T47D (cell line): ENCODE results near the gene SHISA8.

Experiments
- DNase-seq, 2 experiments: peaks; one replicate each; pipeline versions ENCODE4 v3.0.0 to v3.0.0-alpha.2; 2011 to 2012; ENCODE audit warnings: low read depth in 1 of 2, low spot score in 1 of 2
- JUND ChIP-seq: IDR thresholded peaks from 2 replicates; pipeline ENCODE4 v1.6.1; 2012; ENCODE audit warnings: low read depth
- in situ Hi-C: cut with HindIII; loops from 2 replicates; pipeline ENCODE4 v1.10.0; 2016; ENCODE audit warnings: low sequenced_read_pairs, low pct_unique_long_range_greater_than_20kb

The SHISA8 gene

DNA sequence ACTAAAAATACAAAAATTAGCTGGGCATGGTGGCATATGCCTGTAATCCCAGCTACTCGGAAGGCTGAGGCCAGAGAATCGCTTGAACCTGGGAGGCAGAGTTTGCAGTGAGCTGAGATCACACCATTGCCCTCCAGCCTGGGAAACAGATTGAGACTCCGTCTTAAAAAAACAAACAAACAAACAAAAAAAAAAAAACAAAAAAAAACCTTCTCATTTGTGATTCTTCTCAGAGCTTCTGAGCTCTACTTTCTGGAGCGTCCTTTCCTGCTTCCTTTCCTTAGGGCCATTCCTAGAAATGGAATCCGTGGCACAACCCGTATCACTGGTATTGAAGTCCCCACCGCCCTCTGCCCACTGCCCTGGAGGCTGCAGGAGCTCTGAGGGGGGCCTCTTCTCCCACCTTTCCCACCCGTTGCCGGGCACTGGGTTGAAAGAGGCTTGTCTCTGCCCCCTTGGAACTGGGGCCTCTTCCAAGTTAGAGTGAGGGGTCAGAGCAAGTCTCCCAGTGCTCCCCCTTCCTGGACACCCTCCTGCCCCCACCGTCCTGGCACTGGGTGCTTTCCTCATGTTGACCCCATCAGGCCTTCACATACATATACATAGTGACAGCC, 2.0 kb upstream of the SHISA8 start:
- in situ Hi-C loops, result no loop called here
- DNase-seq, result no peak
- TF ChIP-seq JUND, result no peak

DNA sequence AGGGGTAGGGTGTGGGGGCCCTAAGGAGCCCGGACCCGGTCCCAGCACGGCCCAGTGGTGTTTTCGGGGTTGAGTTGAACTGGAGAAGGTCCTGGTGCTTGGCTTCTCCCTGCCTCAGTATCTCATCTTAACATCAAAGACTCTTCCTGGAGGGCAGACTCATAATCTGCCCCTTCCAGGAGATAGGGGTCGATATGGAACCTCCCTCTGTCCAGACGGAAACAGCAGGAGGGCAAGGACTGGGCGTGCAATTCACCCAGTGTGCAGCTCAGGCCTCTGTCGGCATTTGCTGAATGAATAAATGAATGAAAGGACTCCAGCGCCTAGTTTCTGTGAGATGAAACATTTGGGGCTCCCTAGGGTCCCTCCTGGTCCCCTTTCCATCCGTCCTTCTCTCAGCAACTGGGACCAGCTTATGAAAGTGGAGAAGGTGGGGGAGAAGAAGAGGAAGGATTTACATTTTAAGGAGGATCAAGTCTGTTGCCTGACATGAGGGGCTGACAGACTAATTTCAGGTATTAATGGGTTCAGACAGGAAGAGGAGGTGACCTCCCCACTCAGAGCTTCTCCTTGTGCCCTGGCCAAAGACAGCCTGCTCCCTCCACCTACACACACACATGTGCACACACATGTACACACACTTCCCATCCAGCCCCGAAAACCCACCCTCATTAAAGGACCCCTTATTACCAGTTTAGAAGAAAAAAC, 1.1 kb upstream of the SHISA8 start:
- DNase-seq, result no peak
- no peak for TF ChIP-seq JUND
- in situ Hi-C loops, result no loop called here

DNA sequence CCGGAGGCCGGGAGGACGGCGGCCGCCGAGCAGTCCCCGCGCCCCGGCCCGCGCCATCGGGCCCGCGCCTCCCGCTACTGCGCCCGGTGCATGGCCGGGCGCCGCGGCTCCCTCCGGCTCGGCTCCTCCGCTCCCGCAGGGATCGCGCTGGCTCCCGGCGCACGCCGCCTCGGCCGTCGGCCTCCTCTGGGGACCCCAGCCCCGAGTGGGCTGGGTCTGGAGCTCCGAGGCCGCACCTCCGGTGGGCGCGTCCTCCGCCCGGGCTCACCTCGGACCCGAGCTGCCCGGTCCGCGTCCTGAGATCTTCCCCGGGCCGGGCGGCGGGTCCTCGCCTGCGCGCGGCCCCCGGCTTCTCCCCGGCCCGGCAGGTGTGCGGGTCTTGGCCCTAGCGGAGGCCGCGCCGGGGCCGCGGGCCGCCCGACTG, 251 bp downstream of the SHISA8 start:
- TF ChIP-seq JUND, result no peak
- DNase-seq, result peak in 1 of 2 experiments; percentile 81
- in situ Hi-C loops, result no loop called here

DNA sequence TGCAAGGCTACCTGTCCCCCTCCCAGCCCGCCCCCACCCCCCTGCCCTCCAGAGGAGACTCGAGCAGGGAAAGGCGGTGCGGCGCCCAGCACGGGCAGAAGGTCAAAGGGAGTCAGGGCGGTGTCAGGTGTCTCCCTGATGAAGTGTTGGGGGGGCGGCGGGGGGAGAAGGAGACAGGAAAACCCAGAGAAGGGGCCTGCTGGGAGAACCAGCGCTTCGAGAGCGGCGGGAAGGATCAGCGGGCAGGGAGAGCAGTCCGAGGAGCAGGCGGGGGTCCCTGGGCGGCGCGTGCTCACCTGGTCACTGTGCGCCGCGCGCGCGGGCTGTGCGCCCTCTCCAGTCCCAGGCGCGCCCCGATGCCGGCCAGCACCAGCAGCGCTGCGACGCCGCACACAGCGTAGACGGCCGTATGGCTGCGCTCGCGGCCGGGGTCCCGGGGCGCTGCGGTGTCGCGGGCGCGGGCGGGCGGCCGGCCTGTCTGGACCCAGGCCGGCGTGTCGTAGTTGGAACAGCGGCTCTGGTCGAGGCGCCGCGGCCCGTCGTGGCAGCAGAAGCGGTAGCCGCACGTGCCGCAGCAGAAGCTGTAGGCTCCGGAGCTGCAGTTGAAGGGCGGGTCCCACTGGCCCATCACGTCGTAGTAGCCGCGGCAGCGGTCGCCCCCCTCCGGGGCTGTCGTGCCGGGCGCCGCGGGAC, 886 bp downstream of the SHISA8 start:
- DNase-seq, result no peak
- in situ Hi-C loops, result no loop called here
- no peak for TF ChIP-seq JUND

DNA sequence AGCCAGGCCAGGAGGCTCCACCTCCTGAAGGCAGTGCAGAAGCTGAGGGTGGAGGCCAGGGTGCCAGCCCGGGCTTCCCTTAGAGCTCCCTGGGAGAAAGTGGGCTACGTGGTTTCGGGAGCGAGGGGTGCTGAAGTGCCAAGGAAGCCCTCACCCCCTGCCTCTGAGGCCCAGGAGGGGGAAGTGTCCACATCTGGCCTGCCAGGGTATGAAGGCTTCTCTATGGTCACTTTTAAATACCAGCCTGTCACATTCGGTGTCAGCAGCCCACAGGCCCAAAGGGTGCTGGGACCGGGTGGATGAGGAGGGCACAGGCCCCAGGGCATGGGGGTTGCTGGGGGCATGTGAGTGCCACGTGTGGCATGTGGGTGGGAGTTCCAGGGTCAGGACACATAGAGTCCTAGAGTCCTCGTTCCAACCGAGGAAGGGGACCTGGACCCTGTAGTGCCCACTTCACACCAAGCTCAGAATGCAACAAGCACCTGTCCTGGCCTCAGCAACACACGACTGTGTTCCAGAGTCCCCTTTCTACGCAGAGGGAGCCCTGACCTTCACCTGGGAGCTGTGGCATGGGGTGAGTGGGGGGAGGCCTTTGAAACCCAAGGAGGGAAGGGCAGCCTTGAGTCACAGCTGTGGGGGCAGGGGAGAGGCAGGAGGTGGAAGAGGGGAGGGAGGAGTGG, 1.7 kb downstream of the SHISA8 start:
- DNase-seq, result no peak
- no peak for TF ChIP-seq JUND
- in situ Hi-C loops, result no loop called here

DNA sequence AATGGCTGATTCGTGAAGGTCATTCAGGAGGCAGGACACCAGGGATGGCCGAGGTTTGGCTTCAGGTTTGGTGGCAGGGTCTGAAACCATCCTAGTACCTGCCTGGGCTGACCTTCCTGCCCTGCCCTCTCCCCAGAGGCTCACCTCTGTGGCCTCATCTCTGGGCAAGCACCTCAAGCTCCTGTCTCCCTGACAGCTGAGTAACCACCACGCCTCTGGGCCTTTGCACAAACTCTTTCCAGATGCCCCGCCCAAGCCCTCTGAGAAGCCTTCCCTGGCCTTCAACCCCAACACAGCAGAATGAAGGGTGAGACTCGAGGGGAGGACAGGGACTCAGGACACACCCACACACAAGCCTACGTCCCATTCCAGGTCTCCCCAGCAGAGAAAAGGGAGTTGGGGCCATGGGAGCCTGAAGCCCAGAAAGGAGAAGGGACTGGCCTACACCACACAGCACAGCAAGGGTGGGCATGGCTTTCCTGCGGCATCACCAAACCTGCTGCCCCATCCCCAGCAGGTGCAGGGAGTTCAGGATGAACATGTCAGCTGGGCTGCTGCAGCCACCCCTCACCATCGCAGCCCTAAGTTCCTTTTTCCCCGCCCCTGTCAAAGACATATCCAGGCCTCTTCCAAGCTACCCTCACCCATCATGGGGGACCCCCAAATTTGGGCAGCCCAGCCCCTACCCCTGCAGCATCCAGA, 2.4 kb downstream of the SHISA8 start:
- in situ Hi-C loops, result no loop called here
- DNase-seq, result no peak
- no peak for TF ChIP-seq JUND

DNA sequence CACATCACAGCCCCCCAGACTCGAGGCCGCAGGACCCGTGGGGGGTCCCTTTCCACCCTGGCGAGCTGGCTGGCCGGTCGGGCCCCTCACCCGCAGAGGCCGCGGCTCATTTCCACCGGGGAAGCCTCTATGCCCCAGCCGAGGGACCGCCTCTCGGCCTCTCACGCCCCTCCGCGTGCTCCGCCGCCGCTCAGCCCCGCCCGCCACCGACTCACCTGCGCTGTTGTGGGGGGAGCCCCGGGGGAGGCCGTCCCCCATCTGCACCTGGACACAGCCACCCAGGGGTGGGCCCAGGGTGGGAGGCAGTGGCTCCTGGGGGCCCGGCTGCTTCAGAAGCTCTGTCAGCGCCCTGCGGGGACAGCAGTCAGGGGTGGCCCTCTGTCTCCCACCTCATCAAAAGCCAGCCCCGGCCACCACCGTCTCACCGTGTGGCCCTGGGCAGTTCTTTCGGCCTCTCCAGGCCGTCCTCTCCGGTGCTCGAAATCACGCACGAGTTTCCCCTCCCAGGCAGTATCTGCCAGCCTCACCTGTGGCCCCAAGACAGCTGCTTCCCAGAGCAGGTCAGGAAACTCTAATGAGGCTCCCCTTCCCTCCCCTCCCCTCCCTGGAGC, 3.8 kb downstream of the SHISA8 start:
- no peak for DNase-seq
- no peak for TF ChIP-seq JUND
- in situ Hi-C loops, result no loop called here

DNA sequence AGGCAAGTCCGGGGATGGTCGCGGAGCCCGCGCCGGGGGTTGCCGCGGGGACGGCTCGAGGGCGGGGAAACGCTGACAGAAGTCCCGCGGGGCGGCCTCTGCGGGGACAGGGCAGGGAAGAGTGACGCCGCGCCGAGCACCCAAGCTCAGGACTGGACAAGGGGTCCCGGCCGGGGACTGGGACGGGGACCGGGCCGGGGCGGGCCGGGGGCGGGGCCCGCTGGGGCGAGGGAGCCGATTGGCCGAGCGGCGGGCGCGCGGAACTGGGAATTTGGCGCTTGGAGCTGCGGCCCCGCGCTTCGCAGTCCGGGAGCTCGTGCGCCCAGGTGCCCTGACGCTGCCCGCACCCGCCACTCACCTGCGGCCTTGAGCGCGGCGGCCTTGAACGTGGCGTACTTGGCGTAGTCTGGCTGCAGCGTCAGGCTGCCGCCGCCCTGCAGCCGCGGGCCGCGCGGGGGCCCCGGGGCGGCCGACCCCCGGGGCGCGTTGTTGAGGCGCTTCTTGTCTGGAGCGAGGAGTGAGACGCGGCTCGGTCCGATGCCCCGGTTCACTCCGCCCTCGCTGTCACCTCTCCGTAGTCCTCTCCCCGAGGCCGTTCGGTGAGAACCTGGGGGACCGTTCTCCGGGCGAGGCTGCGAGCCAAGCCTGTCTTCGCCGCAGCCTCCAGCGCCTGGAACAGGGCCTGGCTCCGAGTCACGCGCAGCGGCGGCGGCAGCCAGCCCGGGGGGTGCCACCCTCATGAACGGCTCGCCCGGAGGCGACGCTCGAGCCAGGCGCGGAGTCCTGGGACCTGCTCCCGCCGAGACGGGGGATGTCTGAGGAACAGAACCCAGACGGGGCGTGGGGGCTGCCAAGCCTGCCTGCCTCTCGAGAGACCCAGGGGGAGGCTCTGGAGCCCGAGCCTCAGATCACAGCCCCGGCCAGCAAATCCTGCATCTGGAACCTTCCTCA, 4.5 kb downstream of the SHISA8 start:
- in situ Hi-C loops, result no loop called here
- TF ChIP-seq JUND, result no peak
- DNase-seq, result no peak

DNA sequence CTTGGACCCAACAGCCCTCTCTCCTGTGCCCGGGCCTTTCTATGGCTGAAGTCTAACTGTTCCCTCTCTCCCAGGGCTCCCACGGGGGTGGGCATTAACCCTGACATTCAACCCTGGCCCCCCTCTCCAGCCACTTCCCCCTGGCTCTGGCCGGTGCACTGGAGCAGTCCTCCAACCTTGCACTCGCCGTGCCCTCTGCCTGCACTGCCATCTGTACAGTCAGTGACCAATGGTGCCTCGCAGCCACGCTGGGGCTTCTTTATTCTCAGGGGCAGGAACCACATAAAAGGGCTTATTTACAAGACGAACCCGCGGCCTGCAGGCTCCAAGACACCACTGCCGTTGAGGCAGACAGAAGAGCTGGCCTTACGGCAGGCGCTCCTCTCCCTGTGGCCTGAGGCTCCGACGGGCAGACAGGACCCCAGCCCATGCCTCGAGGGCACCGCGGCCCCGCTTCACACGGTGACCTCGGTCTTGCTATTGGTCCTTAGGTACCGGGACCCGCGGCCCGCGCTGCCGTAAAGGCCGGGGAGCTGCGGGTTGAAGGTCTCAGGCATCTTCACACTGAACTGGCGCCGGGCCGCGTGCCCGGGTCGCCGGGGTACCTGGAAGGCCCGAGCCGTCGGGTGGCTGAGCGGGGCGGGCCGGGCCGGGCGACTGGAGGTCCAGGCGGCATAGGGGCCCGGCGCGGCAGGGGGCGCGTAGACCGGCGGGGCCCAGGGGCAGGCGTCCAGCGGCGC, 5.4 kb downstream of the SHISA8 start:
- no peak for TF ChIP-seq JUND
- DNase-seq, result no peak
- in situ Hi-C loops, result no loop called here

DNA sequence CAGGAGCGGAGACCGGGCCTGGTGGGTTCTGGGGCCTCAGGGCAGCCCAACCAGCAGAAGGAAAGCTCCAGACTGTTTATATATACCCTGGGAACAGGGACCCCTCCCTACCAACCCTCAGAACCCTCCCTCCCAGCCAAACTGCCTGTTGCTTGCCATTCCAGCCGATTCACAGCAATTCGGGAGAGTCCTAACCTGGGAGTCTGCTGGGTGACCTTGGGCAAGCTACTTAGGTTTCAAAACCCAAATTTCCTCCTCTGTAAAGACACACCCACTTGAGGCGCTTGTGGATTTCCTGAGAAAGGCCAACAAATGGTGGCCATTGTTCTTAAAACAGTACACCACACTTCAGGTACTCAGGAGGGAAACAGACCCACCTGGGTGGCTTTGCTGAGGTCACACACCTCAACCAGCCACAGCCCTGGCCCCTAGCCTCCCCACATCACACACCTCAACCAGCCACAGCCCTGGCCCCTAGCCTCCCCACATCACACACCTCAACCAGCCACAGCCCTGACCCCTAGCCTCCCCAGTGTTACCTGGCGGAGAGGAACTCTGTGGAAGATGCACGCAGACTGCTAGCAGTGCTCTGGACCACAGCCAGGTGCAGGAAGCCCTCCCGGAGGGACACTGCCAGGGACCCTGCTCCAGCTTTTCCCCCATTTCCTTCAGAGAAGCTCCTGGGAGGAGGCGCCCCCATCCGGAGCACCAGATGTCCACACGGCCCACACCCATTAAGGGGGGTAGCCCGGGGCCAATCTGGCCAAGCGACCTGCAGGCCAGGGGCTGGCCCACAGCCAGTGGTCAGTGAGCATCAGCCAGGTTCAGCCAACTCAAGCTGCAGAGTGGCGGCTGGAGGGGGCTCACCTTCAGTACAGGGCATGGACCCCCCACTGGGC, 6.2 kb downstream of the SHISA8 start:
- TF ChIP-seq JUND, result no peak
- no peak for DNase-seq
- in situ Hi-C loops, result no loop called here
